Measurements from ENCODE around the gene TGFBR2.

TGFBR2 gene

DNA sequence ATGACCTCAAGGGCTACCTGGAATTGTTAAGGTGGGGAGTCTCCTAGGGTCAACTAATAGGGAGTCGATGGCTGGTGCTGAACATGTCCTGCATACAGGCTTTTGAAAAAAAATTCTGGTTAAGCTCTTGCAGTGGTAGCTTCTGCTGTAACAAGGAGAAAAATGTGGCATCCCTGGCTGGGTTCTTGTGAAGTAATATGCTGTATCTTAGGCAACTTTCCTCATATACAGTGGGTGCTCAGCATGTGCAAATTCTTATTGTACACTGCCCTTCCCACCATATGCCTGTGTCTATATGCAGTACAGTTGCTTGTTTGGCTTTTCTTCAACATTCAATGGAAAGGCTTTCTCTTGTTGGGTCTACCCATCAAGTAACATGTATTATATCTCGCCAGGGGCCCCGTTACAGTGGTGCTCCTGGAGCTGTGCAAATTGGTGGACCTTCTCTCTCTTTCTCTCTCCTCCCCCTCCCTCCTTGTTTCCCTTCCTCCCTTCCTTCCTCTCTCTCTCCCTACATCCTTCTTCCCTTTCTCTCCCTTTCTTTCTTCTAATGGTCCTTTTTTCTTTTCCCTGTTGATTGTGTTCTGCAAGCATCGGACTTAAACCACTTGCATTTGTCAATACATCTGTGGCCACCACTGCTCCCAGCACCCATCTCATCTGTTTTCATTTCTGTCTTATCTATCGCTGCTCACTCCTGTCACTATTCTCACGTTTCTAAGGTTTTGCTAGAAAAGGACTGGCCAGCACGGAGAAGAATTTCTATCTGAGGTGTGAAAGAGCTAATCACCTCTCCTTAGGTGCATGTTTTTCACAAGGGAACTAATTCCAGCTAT is 35.2 kb downstream of the TGFBR2 start:
- no peak overlapping the region for H3K4me3 ChIP-seq (ENCODE audit: low read depth, low read length)
- no peaks in the 10 kb centered on the region for H3K4me1 ChIP-seq (ENCODE audit: control insufficient read depth, insufficient read depth, low read length)
- no peaks in the 10 kb centered on the region for H3K9me3 ChIP-seq (ENCODE audit: control insufficient read depth, insufficient read depth, low read depth, low read length)
- H3K27ac ChIP-seq (ENCODE audit: extremely low read depth, low read depth, low read length): no peak overlapping the region
- CTCF ChIA-PET: interaction anchor here (0.7 kb wide), 1 partner anchor 322 kb away, joined by 4 read pairs; no protein-coding TSS in a partner anchor
- peaks cover 0 to 19% of the 10 kb centered on the region in 2 experiments; a peak in 1 of 3 replicates for H3K36me3 ChIP-seq (ENCODE audit: control insufficient read depth in 2 of 2, insufficient read depth in 1 of 2, low read length in 2 of 2)
- POLR2A ChIA-PET: interaction anchor here (0.6 to 1.0 kb wide), 2 partner anchors 18 to 259 kb away, joined by 3 to 4 read pairs; no protein-coding TSS in a partner anchor
- TF ChIP-seq ZNF155 (tag by site-specific recombination; IDR thresholded peaks at IDR 0.05) (no peak), ZNF548 (tag by site-specific recombination; IDR thresholded peaks at IDR 0.05) (no peak), ZNF571 (tag by site-specific recombination; IDR thresholded peaks at IDR 0.05) (no peak), ZNF747 (tag by site-specific recombination; IDR thresholded peaks at IDR 0.05) (no peak)

DNA sequence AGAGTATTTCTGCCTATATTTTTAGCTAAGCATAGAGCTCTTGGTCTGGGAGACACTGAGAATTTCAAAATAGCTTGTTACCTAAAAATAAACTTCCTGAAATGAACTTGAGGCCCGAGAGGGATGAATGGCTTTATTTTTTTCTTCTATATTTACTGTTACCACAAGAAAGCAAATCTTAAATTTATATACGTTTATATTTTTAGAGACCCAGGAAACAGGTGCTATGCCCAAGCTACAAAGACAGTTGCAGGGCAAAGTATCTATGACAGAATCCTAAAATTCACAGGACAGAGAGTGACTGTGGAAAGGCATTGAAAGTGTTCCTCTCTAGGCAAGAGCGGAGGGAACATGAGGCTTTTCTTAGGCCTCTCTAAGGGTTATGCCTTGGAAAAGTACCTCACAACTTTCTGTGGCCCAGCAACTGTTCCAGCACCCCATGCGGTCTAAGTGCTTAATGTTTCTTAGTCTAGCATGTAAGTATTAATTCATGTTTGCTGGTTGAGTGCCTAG is 36.5 kb downstream of the TGFBR2 start:
- H3K27ac ChIP-seq (ENCODE audit: extremely low read depth, low read depth, low read length): no peak overlapping the region
- H3K9me3 ChIP-seq (ENCODE audit: control insufficient read depth, insufficient read depth, low read depth, low read length): no peaks in the 10 kb centered on the region
- H3K4me1 ChIP-seq (ENCODE audit: control insufficient read depth, insufficient read depth, low read length): no peaks in the 10 kb centered on the region
- H3K4me3 ChIP-seq (ENCODE audit: low read depth, low read length): no peak overlapping the region
- H3K36me3 ChIP-seq (ENCODE audit: control insufficient read depth in 2 of 2, insufficient read depth in 1 of 2, low read length in 2 of 2): peaks cover 0 to 28% of the 10 kb centered on the region in 2 experiments; a peak in 1 of 3 replicates
- CTCF ChIA-PET: no interaction called here
- POLR2A ChIA-PET: no interaction called here
- no peak for TF ChIP-seq ZNF354C (tag by site-specific recombination; IDR thresholded peaks at IDR 0.05; ENCODE audit: borderline replicate concordance, low read depth)
- TF ChIP-seq ZNF571 (tag by site-specific recombination; IDR thresholded peaks at IDR 0.05): no peak
- TF ChIP-seq ZNF558 (tag by site-specific recombination; IDR thresholded peaks at IDR 0.05): no peak
- TF ChIP-seq, protein P1, sequence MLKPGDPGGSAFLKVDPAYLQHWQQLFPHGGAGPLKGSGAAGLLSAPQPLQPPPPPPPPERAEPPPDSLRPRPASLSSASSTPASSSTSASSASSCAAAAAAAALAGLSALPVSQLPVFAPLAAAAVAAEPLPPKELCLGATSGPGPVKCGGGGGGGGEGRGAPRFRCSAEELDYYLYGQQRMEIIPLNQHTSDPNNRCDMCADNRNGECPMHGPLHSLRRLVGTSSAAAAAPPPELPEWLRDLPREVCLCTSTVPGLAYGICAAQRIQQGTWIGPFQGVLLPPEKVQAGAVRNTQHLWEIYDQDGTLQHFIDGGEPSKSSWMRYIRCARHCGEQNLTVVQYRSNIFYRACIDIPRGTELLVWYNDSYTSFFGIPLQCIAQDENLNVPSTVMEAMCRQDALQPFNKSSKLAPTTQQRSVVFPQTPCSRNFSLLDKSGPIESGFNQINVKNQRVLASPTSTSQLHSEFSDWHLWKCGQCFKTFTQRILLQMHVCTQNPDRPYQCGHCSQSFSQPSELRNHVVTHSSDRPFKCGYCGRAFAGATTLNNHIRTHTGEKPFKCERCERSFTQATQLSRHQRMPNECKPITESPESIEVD (tag by site-specific recombination; IDR thresholded peaks at IDR 0.05): no peak
- no peak for TF ChIP-seq ZNF560 (tag by site-specific recombination; IDR thresholded peaks at IDR 0.05; ENCODE audit: borderline replicate concordance)
- TF ChIP-seq ZNF140 (tag by site-specific recombination; IDR thresholded peaks at IDR 0.05): no peak
- no peak for TF ChIP-seq ZNF777 (tag by site-specific recombination; IDR thresholded peaks at IDR 0.05; ENCODE audit: borderline replicate concordance)
- no peak for TF ChIP-seq ZNF658 (tag by site-specific recombination; IDR thresholded peaks at IDR 0.05)
- TF ChIP-seq, protein P2, sequence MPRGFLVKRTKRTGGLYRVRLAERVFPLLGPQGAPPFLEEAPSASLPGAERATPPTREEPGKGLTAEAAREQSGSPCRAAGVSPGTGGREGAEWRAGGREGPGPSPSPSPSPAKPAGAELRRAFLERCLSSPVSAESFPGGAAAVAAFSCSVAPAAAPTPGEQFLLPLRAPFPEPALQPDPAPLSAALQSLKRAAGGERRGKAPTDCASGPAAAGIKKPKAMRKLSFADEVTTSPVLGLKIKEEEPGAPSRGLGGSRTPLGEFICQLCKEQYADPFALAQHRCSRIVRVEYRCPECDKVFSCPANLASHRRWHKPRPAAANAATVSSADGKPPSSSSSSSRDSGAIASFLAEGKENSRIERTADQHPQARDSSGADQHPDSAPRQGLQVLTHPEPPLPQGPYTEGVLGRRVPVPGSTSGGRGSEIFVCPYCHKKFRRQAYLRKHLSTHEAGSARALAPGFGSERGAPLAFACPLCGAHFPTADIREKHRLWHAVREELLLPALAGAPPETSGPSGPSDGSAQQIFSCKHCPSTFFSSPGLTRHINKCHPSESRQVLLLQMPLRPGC (tag by site-specific recombination; IDR thresholded peaks at IDR 0.05): no peak
- TF ChIP-seq ZNF660 (tag by site-specific recombination; IDR thresholded peaks at IDR 0.05): no peak
- TF ChIP-seq IKZF3 (tag by site-specific recombination; IDR thresholded peaks at IDR 0.05): no peak
- no peak for TF ChIP-seq ZNF391 (tag by site-specific recombination; IDR thresholded peaks at IDR 0.05; ENCODE audit: borderline replicate concordance, low read depth)
- TF ChIP-seq ZNF792 (tag by site-specific recombination; IDR thresholded peaks at IDR 0.05): no peak
- TF ChIP-seq, protein P3, sequence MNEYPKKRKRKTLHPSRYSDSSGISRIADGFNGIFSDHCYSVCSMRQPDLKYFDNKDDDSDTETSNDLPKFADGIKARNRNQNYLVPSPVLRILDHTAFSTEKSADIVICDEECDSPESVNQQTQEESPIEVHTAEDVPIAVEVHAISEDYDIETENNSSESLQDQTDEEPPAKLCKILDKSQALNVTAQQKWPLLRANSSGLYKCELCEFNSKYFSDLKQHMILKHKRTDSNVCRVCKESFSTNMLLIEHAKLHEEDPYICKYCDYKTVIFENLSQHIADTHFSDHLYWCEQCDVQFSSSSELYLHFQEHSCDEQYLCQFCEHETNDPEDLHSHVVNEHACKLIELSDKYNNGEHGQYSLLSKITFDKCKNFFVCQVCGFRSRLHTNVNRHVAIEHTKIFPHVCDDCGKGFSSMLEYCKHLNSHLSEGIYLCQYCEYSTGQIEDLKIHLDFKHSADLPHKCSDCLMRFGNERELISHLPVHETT (tag by site-specific recombination; IDR thresholded peaks at IDR 0.05): no peak
- TF ChIP-seq ZBTB1 (tag by site-specific recombination; IDR thresholded peaks at IDR 0.05): no peak
- no peak for TF ChIP-seq ZFP69B (tag by site-specific recombination; IDR thresholded peaks at IDR 0.05)
- no peak for TF ChIP-seq ZNF791 (tag by site-specific recombination; IDR thresholded peaks at IDR 0.05)
- no peak for TF ChIP-seq ZNF335 (tag by site-specific recombination; conservative IDR thresholded peaks at IDR 0.05)
- no peak for TF ChIP-seq MYNN (tag by site-specific recombination; IDR thresholded peaks at IDR 0.05; ENCODE audit: borderline replicate concordance)

Data from HEK293 (cell line).